ENCODE results near the gene COLQ.

Gene COLQ

DNA sequence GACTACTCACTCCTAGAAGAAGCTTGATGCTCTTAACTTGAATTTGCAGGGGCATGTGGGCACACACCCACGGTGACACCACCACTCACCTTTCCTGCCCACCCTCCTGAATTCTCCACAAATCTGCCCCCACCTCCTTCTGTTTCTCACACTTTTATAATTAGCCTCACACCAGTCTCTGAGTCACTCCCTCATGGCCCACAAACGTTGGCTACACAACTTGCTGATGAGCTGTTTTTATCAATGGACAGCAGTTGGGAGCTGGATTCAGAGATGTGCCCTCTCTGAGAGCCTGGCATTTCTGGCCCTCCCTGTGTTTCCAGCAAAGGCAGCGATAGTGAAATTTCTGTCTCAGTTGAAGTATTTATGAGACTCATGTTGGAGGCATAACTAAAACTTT is 1.3 kb downstream of the COLQ start:
- peak; percentile 21 for DNase-seq (ENCODE audit: low spot score)

- DNase-seq (ENCODE audit: low spot score): no peak
These were observed 2.4 kb downstream of the COLQ start for GRCh38 chr3:15519096-15519495.

DNA sequence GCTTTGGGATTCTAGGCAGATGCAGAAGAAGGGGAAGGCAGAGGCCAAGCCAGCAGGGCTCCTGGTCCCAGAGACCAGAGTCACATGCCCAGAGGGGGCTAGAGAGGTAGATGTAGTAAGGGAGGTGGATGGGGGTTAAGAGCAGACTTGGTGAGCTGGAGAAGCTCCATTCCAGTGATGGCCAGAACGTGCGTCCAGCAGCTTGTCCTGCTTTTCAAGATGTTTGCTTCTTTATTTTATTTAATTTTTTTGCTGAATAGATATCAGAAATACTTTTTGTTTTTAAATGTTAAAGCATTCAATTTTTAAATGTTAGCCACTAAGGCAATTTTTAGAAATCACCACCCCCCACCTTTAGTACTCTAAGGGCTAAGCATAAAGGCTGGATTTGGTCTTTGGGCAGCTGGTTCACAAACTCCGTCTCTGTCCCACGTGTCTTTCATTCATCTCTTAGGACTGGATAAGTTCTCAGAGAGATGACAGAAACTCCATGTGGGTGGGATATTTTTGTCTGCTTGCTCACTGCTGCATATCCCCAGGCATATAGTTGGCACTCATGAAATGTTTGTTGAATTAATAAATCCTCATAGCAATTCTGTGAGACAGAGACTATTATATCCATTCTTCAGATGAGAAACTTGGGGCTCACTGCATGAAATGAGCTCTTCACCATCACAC is 6.7 kb downstream of the COLQ start:
- DNase-seq (ENCODE audit: low spot score): no peak

- no peak for DNase-seq (ENCODE audit: low spot score)
These were observed 7.5 kb downstream of the COLQ start for GRCh38 chr3:15513810-15514662.

- DNase-seq (ENCODE audit: low spot score): no peak
These were observed 8.4 kb downstream of the COLQ start for GRCh38 chr3:15513116-15513515.

DNA sequence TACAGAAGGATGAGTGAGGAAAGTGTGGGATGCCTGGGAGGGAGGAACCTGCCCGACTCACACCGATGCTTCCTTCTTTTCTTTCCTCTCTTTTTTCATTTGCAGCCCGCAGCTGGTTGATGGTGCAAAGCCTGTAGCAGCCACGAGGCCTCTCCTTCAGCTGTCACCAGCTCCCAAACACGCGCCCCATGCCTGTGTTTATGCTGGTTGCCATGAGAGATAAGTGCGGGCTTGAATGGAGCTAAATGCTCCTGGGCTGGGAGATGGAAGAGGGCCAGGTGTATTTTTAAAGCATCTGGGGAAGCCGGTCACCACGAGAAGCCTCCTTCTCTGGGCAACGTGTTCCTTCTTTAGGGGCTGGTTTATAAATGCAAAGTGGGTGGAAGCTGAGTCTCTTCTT is 9.3 kb downstream of the COLQ start:
- DNase-seq (ENCODE audit: low spot score): peak; percentile 37

- no peak for DNase-seq (ENCODE audit: low spot score)
These were observed 10.3 kb downstream of the COLQ start for GRCh38 chr3:15511156-15511555.

DNA sequence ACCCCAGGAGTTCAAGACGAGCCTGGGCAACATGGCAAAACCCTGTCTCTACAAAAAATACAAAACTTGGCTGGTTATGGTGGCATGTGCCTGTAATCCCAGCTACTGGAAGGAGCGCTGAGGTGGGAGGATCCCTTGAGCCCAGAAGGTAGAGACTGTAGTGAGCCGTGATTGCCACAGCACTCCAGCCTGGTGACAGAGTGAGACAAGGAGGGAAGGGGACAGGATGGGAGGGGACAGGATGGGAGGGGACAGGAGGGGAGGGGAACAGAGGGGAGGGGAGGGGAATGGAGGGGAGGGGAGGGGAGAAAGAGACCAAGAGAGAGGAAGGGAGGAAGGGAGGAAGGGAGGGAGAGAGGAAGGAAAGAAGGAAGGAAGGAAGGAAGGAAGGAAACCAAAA is 11.0 kb downstream of the COLQ start:
- DNase-seq (ENCODE audit: low spot score): no peak

- DNase-seq (ENCODE audit: low spot score): no peak
These were observed 14.9 kb downstream of the COLQ start for GRCh38 chr3:15506571-15506970.

- DNase-seq (ENCODE audit: low spot score): no peak
These were observed 15.9 kb downstream of the COLQ start for GRCh38 chr3:15505479-15506165.

GRCh38 chr3:15502616-15503015 is 18.9 kb downstream of the COLQ start:
- DNase-seq (ENCODE audit: low spot score): no peak

- no peak for DNase-seq (ENCODE audit: low spot score)
These were observed 20.4 kb downstream of the COLQ start for GRCh38 chr3:15501126-15501525.

- DNase-seq (ENCODE audit: low spot score): peak; percentile 50
These were observed 21.3 kb downstream of the COLQ start for GRCh38 chr3:15500107-15500724.

- DNase-seq (ENCODE audit: low spot score): peak; percentile 69
These were observed 22.0 kb downstream of the COLQ start for GRCh38 chr3:15499536-15499935.

GRCh38 chr3:15498431-15499214 is 22.9 kb downstream of the COLQ start:
- DNase-seq (ENCODE audit: low spot score): peak; percentile 73

DNA sequence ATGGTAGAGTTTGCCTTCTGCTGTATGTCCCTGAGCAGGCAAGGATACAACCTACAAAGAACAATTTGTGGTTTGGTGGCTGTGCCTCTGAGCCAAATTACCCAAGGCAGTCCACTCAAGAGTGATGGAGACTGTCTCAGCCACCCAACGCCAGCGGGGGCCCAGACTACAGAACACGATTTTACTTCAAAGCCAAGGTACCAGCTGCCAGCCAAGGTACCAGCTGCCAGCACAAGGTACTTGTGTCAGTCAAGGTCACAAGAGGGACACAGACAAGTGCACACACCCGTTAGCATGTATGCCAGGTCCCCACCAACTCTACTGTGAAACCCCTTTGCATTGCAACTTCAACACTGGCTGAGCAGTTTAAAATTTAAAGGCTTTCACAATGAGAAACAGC is 23.5 kb downstream of the COLQ start:
- DNase-seq (ENCODE audit: low spot score): no peak

- DNase-seq (ENCODE audit: low spot score): no peak
These were observed 25.2 kb downstream of the COLQ start for GRCh38 chr3:15496341-15496664.

- DNase-seq (ENCODE audit: low spot score): no peak
These were observed 25.8 kb downstream of the COLQ start for GRCh38 chr3:15495461-15496340.

DNA sequence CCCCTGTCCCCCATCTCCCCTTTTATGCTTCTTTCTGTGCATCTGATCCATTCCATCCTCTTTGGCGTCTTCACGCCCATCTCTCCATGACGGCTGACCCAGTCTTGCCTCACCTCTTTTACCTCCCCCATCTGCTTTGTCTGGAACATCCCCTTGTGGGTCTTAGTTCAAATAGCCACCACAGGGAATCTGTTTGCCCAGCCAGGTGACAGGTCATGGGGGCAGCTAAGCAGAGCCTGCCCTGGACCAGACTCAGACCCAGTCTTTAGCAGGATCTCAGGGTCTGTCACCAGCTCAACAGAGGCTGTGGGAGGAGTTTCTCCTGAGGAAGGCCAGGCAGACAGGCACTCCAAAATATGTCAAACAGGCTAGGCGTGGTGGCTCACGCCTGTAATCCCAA is 28.1 kb downstream of the COLQ start:
- DNase-seq (ENCODE audit: low spot score): no peak

GRCh38 chr3:15492847-15493360 is 28.6 kb downstream of the COLQ start:
- DNase-seq (ENCODE audit: low spot score): no peak

DNA sequence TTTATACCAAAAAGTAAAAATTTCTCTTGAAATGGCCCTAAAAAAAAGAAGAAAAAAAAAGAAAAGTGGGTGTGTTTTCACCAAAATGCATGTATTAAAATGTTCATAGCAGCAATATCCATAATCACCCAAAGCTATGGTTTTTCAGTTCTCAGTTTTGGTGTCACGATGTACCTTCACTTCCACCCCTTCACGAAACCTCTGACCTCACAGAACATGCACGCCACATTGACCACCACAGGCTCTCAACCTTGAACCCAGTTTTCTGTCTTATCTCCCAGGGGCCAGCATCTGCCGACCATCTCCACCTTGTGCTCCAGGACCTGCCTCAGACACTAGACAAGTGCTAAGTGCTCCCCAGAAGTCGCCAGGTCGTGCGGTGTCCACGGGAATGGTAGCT is 30.4 kb downstream of the COLQ start:
- no peak for DNase-seq (ENCODE audit: low spot score)

All from AG08395 (cell line).